GM21529 (cell line): ENCODE measurements around the gene ESPN.

Experiments
- ATAC-seq: cut with Tn5 transposase; IDR thresholded peaks from one replicate; pipeline ENCODE4 v1.9.1; 2021; ENCODE audit not compliant: unreplicated experiment

ESPN gene

DNA sequence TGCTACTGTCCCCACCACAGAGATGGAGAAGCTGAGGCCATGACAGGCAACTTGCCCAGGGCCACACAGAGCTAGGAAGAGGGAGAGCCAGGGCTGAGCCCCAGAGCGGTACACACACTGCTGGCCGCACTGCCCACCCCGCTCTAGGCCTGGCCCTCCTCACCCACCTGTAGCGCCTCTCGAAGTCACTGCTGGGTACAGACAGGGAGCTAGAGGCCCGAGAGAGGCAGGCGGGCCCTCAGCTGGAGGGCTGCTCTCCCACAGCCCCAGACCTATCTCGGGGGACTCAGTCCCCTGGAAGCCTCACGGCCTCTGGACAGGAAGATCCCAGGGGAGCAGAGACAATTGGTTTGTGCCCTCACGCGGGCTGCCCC lies 84.2 kb downstream of the ESPN start:
- no peak for ATAC-seq

DNA sequence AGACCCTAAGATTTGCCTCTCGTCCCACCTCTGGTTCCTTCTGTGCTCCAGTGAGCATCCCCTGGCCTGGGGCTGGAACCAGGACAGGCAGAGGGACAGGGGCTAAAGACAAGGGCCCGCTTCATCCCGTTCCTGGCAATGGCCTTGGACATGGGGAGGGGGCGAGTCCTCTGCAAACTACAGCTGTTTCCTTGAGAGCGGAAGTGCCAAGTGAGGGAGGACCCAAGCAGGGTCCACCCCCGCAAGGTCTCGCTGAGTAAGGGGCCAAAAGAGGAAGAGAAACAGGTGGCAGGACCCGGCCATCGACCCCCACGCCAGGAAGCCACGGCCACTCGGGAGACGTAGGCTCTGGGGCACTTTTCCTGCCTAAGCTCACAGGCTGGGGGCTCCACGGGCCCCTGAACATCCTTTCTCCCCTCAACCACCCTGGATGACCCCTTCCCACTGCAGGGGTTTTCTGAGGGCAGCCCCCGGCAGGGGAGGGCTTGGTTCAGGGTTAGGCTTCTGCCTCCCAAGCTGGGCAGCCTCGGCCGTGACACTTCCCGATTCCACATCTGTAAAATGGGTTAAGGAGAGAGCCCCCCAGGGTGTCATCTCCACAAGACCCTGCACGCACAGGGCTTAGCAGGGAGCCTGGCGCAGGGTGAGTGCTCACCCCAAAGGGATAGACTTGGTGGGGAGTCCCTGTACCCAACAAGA lies 84.8 kb downstream of the ESPN start:
- no peak for ATAC-seq

GRCh38 chr1:6509919-6510291 lies 85.3 kb downstream of the ESPN start:
- no peak for ATAC-seq

DNA sequence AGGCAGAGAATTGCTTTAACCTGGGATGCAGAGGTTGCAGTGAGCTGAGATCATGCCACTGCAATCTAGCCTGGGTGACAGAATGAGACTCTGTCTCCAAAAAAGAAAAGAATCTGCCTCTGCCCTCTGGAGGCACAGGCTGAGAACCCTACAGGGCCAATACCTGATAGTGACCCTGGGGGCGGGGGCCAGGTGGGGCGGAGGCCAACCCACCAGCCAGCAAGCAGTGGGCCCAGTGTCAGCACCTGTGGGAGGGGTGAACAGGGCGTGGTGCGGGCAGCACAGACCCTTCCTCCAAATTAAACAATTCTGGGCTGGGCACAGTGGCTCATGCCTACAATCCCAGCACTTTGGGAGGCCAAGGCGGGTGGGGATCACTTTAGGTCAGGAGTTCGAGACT lies 85.9 kb downstream of the ESPN start:
- ATAC-seq, result no peak
